NT2/D1 (cell line): ENCODE data around the gene RNASE4.

Experiments
- YY1 ChIP-seq: IDR thresholded peaks from 2 replicates; pipeline ENCODE4 v1.6.1; 2011; ENCODE audit not compliant: insufficient read length, insufficient read depth
- ZNF274 ChIP-seq: IDR thresholded peaks from 2 replicates; pipeline ENCODE4 v1.6.1; 2011; ENCODE audit warnings: mild to moderate bottlenecking, low read depth, low read length

DNA sequence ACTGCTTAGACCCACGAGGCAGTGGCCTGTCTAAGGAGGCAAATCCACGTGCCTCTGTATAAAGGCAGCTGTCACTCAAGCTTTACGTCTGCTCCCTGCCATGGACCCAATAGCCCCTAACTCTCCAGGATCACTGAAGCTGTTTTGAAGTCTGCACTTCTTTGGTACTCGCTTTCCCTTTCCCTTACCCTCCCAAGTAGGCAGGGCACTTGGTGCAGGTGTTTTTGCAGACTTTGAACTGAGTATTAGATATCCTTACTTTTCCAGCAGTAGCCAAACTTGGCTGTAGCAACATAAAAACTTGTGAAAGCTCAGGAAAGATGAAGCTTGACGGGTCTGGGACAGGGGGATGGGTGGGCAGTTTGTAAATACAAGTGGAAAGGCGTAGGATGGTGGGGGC lies 25.0 kb upstream of the RNASE4 start:
- TF ChIP-seq ZNF274: no peak
- TF ChIP-seq YY1: no peak
